ENCODE measurements around the gene PSEN1. TPM values are rescaled to one million over a fixed set of nuclear protein-coding genes. Genes with fewer than 3 reads are reported as not detected.

The PSEN1 gene
- total RNA-seq, 1 experiment from 2014 or later, result 44.9 TPM

Other genes starting within 250 kb of the PSEN1 start
- 5.4 and 8.3 TPM in 2 replicates for gene DPF3, start 242.4 kb upstream of the PSEN1 start, total RNA-seq (2014; rRNA removed; shearing (Covaris generic))
- gene DCAF4, start 210.0 kb upstream of the PSEN1 start, total RNA-seq (2014; rRNA removed; shearing (Covaris generic)), result 24.5 and 42.4 TPM in 2 replicates
- gene ZFYVE1, start 109.4 kb upstream of the PSEN1 start, total RNA-seq (2014; rRNA removed; shearing (Covaris generic)), result 8.5 and 13.8 TPM in 2 replicates
- 19.5 and 24.5 TPM in 2 replicates for gene RBM25, start 78.0 kb upstream of the PSEN1 start, total RNA-seq (2014; rRNA removed; shearing (Covaris generic))
- gene PAPLN, start 101.0 kb downstream of the PSEN1 start, total RNA-seq (2014; rRNA removed; shearing (Covaris generic)), result 0.44 and 2.0 TPM in 2 replicates

All from M059J (cell line).